ENCODE measurements around the gene ADAMTS20. TPM values are rescaled to one million over a fixed set of nuclear protein-coding genes. Genes with fewer than 3 reads are reported as not detected.

The ADAMTS20 gene
- total and polyA plus RNA-seq, 2 donors (not counting 3 experiments of a cell fraction or from before 2014, with no cell fraction given): not detected

- no peaks in the 10 kb centered on the region for H4K20me1 ChIP-seq (replicated peaks; ENCODE audit: control insufficient read depth, extremely low read depth, insufficient read depth, low read length)
- no peaks in the 10 kb centered on the region for H3K9me1 ChIP-seq (replicated peaks; ENCODE audit: control insufficient read depth, extremely low read depth, insufficient read depth, low read length)
- no peak overlapping the region for H3K9ac ChIP-seq (replicated peaks; ENCODE audit: extremely low read depth, insufficient read depth, low read length)
- CTCF ChIA-PET: no interaction called here
- H3K79me2 ChIP-seq (ENCODE audit: control insufficient read depth, insufficient read depth, low read length): no peaks in the 10 kb centered on the region
- no peak overlapping the region for H3K27ac ChIP-seq (ENCODE audit: insufficient read depth, low read depth, low read length)
- no peaks in the 10 kb centered on the region for H3K9me3 ChIP-seq (replicated peaks; ENCODE audit: control insufficient read depth, insufficient read depth, low read length)
- H3K4me1 ChIP-seq (ENCODE audit: control insufficient read depth, extremely low read depth, insufficient read depth, low read length): no peaks in the 10 kb centered on the region
- intact Hi-C loops (cut with micrococcal nuclease): loop anchor here (10.0 kb wide), 1 partner anchor 50 kb away; no protein-coding TSS in a partner anchor
- dilution Hi-C loops (cut with MboI; ENCODE audit: extremely low pct_ligation_motif_present, low sequenced_read_pairs): no loop called here
- peaks cover 1 to 4% of the 10 kb centered on the region in 2 experiments for H3K27me3 ChIP-seq (ENCODE audit: control insufficient read depth in 2 of 2, insufficient read depth in 2 of 2, low read length in 2 of 2)
- no TSS peak for BruUV-seq (replicated peaks)
- H3K4me2 ChIP-seq (ENCODE audit: insufficient read depth, low read length): no peak overlapping the region
- no peaks in the 10 kb centered on the region for H3K36me3 ChIP-seq (ENCODE audit: control insufficient read depth in 2 of 2, extremely low read depth in 1 of 2, insufficient read depth in 2 of 2, low read length in 2 of 2)
- TF ChIP-seq POLR2A (IDR thresholded peaks at IDR 0.05; ENCODE audit: low read depth, low read length): no peak
- TF ChIP-seq, protein P1, sequence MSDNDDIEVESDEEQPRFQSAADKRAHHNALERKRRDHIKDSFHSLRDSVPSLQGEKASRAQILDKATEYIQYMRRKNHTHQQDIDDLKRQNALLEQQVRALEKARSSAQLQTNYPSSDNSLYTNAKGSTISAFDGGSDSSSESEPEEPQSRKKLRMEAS (IDR thresholded peaks at IDR 0.05; ENCODE audit: insufficient read depth, insufficient read length): no peak
- TF ChIP-seq GATA2 (IDR thresholded peaks at IDR 0.05; ENCODE audit: insufficient read depth, insufficient read length, low read depth, low read length): no peak
- no peak for TF ChIP-seq JUN (IDR thresholded peaks at IDR 0.05; ENCODE audit: borderline replicate concordance, insufficient read depth, insufficient read length, low read depth)
- TF ChIP-seq EZH2 (IDR thresholded peaks at IDR 0.05; ENCODE audit: borderline replicate concordance, low read depth, low read length, severe bottlenecking): no peak
- no peak for TF ChIP-seq POLR2AphosphoS5 (IDR thresholded peaks at IDR 0.05; ENCODE audit: insufficient read depth, low read depth, low read length)
- TF ChIP-seq FOS (IDR thresholded peaks at IDR 0.05; ENCODE audit: borderline replicate concordance, insufficient read depth, low read length): no peak
- no peak for TF ChIP-seq MYC (IDR thresholded peaks at IDR 0.05; ENCODE audit: low read depth, low read length)
- TF ChIP-seq CTCF (IDR thresholded peaks at IDR 0.05; ENCODE audit: extremely low read depth in 1 of 2, insufficient read depth in 1 of 2, low read depth in 1 of 2, low read length in 2 of 2): no peak
- H3K4me3 ChIP-seq (replicated peaks in 1 of 3; ENCODE audit: insufficient read depth in 1 of 3, low read depth in 1 of 3, low read length in 3 of 3): no peak overlapping the region
- POLR2A ChIA-PET: no interaction called here
- DNase-seq (ENCODE audit: low read depth, low spot score): no peak
- FAIRE-seq: no peak
- no peak overlapping the region for H2AFZ ChIP-seq (ENCODE audit: low read depth, low read length)
Measured at GRCh38 chr12:43544703-43545102, 7.3 kb downstream of the ADAMTS20 start.
